OCI-LY3 (cell line): ENCODE results near the gene MGAT3.

Source experiments
- H2AFZ ChIP-seq: fragments of 200-600, 300-600 bp; shearing (Covaris generic); 2 replicates; pipeline ENCODE4 v1.6.0; 2014; ENCODE audit warnings: antibody characterized with exemption, low read depth, low read length
- H3K27ac ChIP-seq: fragments of 200-600, 300-600 bp; sonication (generic); 2 replicates; pipeline ENCODE4 v1.5.1; 2014; ENCODE audit warnings: mild to moderate bottlenecking, low read length, moderate library complexity, mixed read lengths
- H3K27me3 ChIP-seq: fragments of 200-600, 300-600 bp; sonication (generic); 2 replicates; pipeline ENCODE4 v1.6.1; 2014; ENCODE audit warnings: low read depth, low read length, mixed read lengths
- H3K36me3 ChIP-seq: fragments of 200-600, 300-600 bp; sonication (generic); replicated peaks from 2 replicates; pipeline ENCODE3; 2014; ENCODE audit warnings: low read depth, low read length, mixed read lengths
- H3K4me1 ChIP-seq: fragments of 300-600, 200-600 bp; sonication (generic); 2 replicates; pipeline ENCODE4 v1.6.1; 2014; ENCODE audit warnings: low read length, mixed read lengths
- H3K4me2 ChIP-seq: fragments of 200-600, 300-600 bp; sonication (generic); 2 replicates; pipeline ENCODE4 v1.6.1; 2014; ENCODE audit warnings: low read length, mixed read lengths
- H3K4me3 ChIP-seq: fragments of 300-600, 200-600 bp; sonication (generic); 2 replicates; pipeline ENCODE4 v1.5.1; 2014; ENCODE audit warnings: antibody characterized with exemption, mild to moderate bottlenecking, low read length, moderate library complexity
- H3K79me2 ChIP-seq: fragments of 300-600, 200-600 bp; shearing (Covaris generic); 2 replicates; pipeline ENCODE4 v1.6.1; 2014; ENCODE audit warnings: mild to moderate bottlenecking, low read length, mixed read lengths
- H3K9ac ChIP-seq: fragments of 300-600, 200-600 bp; shearing (Covaris generic); 2 replicates; pipeline ENCODE4 v1.6.0; 2014; ENCODE audit warnings: mild to moderate bottlenecking, low read length, moderate library complexity
- H3K9me3 ChIP-seq: fragments of 200-600, 300-600 bp; shearing (Covaris generic); 2 replicates; pipeline ENCODE4 v1.6.1; 2014; ENCODE audit warnings: low read length, mixed read lengths; ENCODE audit not compliant: insufficient read depth
- H4K20me1 ChIP-seq: fragments of 200-600, 300-600 bp; sonication (generic); 2 replicates; pipeline ENCODE4 v1.6.1; 2016; ENCODE audit warnings: low read length, mixed read lengths; ENCODE audit not compliant: insufficient read depth
- CTCF ChIP-seq: fragments of 200-600, 300-600 bp; sonication (generic); IDR thresholded peaks from 2 replicates; pipeline ENCODE4 v1.5.1; 2014; ENCODE audit warnings: antibody characterized with exemption, low read length, low read depth
- EZH2phosphoT487 ChIP-seq: fragments of 200-600 bp; shearing (Covaris generic); IDR thresholded peaks from 2 replicates; pipeline ENCODE4 v1.6.1; 2018; ENCODE audit warnings: antibody characterized with exemption, mixed run types, low read depth

Gene MGAT3

GRCh38 chr22:39419096-39419495 is 37.7 kb upstream of the MGAT3 start:
- H2AFZ ChIP-seq, result no peak overlapping the region
- peaks cover 11% of the 10 kb centered on the region for H3K4me1 ChIP-seq
- no peak overlapping the region for H3K4me2 ChIP-seq
- 0 out of 2 replicates have a peak, but pooled peaks cover 4% of the 10 kb centered on the region for H4K20me1 ChIP-seq
- peaks cover 65% of the 10 kb centered on the region for H3K36me3 ChIP-seq
- no peak overlapping the region for H3K9ac ChIP-seq
- no peaks in the 10 kb centered on the region for H3K9me3 ChIP-seq
- no peaks in the 10 kb centered on the region; the same call in 1 of the 2 replicates for H3K79me2 ChIP-seq
- no peaks in the 10 kb centered on the region for H3K27me3 ChIP-seq
- TF ChIP-seq EZH2phosphoT487 (no peak), CTCF (no peak)
- no peak overlapping the region for H3K27ac ChIP-seq
- no peak overlapping the region for H3K4me3 ChIP-seq

- Histone ChIP-seq H3K27me3 (no peaks in the 10 kb centered on the region), H2AFZ (no peak overlapping the region), H3K4me2 (no peak overlapping the region), H3K9ac (no peak overlapping the region), H4K20me1 (0 out of 2 replicates have a peak, but pooled peaks cover 4% of the 10 kb centered on the region), H3K4me3 (no peak overlapping the region), H3K4me1 (peaks cover 11% of the 10 kb centered on the region), H3K9me3 (no peaks in the 10 kb centered on the region), H3K36me3 (peaks cover 71% of the 10 kb centered on the region), H3K27ac (no peak overlapping the region), H3K79me2 (no peaks in the 10 kb centered on the region)
- TF ChIP-seq EZH2phosphoT487, result no peak
- no peak for TF ChIP-seq CTCF
Observed at GRCh38 chr22:39419911-39420310, 36.9 kb upstream of the MGAT3 start.

- no peak overlapping the region for H3K4me3 ChIP-seq
- no peak overlapping the region for H3K4me2 ChIP-seq
- H3K36me3 ChIP-seq, result peaks cover 64% of the 10 kb centered on the region
- H3K27me3 ChIP-seq, result no peaks in the 10 kb centered on the region
- peaks cover 11% of the 10 kb centered on the region for H3K4me1 ChIP-seq
- H4K20me1 ChIP-seq, result 0 out of 2 replicates have a peak, but pooled peaks cover 4% of the 10 kb centered on the region
- TF ChIP-seq EZH2phosphoT487 (no peak), CTCF (no peak)
- no peak overlapping the region for H2AFZ ChIP-seq
- H3K9ac ChIP-seq, result no peak overlapping the region
- H3K9me3 ChIP-seq, result no peaks in the 10 kb centered on the region
- H3K79me2 ChIP-seq, result no peaks in the 10 kb centered on the region
- H3K27ac ChIP-seq, result no peak overlapping the region
Observed at GRCh38 chr22:39421691-39422090, 35.1 kb upstream of the MGAT3 start.

- Histone ChIP-seq H3K9ac (no peak overlapping the region), H3K4me3 (no peak overlapping the region), H3K4me1 (peaks cover 11% of the 10 kb centered on the region), H3K27ac (no peak overlapping the region), H3K9me3 (no peaks in the 10 kb centered on the region), H3K36me3 (peaks cover 63% of the 10 kb centered on the region), H3K27me3 (no peaks in the 10 kb centered on the region), H3K4me2 (no peak overlapping the region), H4K20me1 (0 out of 2 replicates have a peak, but pooled peaks cover 4% of the 10 kb centered on the region), H2AFZ (no peak overlapping the region), H3K79me2 (no peaks in the 10 kb centered on the region)
- TF ChIP-seq EZH2phosphoT487 (no peak), CTCF (no peak)
Observed at GRCh38 chr22:39422101-39422500, 34.7 kb upstream of the MGAT3 start.
